Trophoblast cell (in vitro differentiated cells and primary cell): ENCODE data around the gene GRIK4.

Experiments used
- DNase-seq, 2 donors: peaks; one replicate each; pipeline ENCODE4 v3.0.0-alpha.2; 2016
- H2AFZ ChIP-seq: 2 replicates; pipeline ENCODE4 v1.6.1; 2013; ENCODE audit warnings: low read length, moderate library complexity, mild to moderate bottlenecking; ENCODE audit not compliant: insufficient read depth, poor library complexity
- H2AK5ac ChIP-seq: 2 replicates; pipeline ENCODE4 v1.6.1; 2013; ENCODE audit warnings: mild to moderate bottlenecking, low read length
- H2BK120ac ChIP-seq: 2 replicates; pipeline ENCODE4 v1.6.1; 2013; ENCODE audit warnings: low read length, mild to moderate bottlenecking, moderate library complexity; ENCODE audit not compliant: insufficient read depth, poor library complexity
- H2BK12ac ChIP-seq: 2 replicates; pipeline ENCODE4 v1.6.1; 2013; ENCODE audit warnings: mild to moderate bottlenecking, low read length, moderate library complexity
- H2BK5ac ChIP-seq: 2 replicates; pipeline ENCODE4 v1.6.1; 2013; ENCODE audit warnings: low read length, low read depth, moderate library complexity, mild to moderate bottlenecking; ENCODE audit not compliant: poor library complexity
- H3K14ac ChIP-seq: 2 replicates; pipeline ENCODE4 v1.6.1; 2013; ENCODE audit warnings: mild to moderate bottlenecking, low read length
- H3K18ac ChIP-seq: 2 replicates; pipeline ENCODE4 v1.6.1; 2013; ENCODE audit warnings: mild to moderate bottlenecking, low read length
- H3K23ac ChIP-seq: 2 replicates; pipeline ENCODE4 v1.6.1; 2013; ENCODE audit warnings: low read length
- H3K27ac ChIP-seq: 2 replicates; pipeline ENCODE4 v1.5.1; 2013; ENCODE audit warnings: low read depth, mild to moderate bottlenecking, inconsistent platforms, low read length, moderate library complexity
- H3K27me3 ChIP-seq: 2 replicates; pipeline ENCODE4 v1.6.1; 2013; ENCODE audit warnings: inconsistent platforms, mild to moderate bottlenecking, low read length, moderate library complexity; ENCODE audit not compliant: insufficient read depth
- H3K36me3 ChIP-seq, 2 experiments: 1 replicate in 1 of 2; 2 replicates in 1 of 2; pipeline ENCODE4 v1.6.1; 2013; ENCODE audit warnings: low read length in 2 of 2, mild to moderate bottlenecking in 2 of 2, moderate library complexity in 1 of 2; ENCODE audit not compliant: insufficient read depth in 2 of 2, control insufficient read depth in 1 of 2
- H3K4ac ChIP-seq: 2 replicates; pipeline ENCODE4 v1.6.1; 2013; ENCODE audit warnings: low read depth, mild to moderate bottlenecking, low read length, moderate library complexity
- H3K4me1 ChIP-seq, 2 experiments: 1 replicate in 1 of 2; 2 replicates in 1 of 2; pipeline ENCODE4 v1.6.1; 2013; ENCODE audit warnings: low read length in 2 of 2, mild to moderate bottlenecking in 2 of 2, moderate library complexity in 1 of 2; ENCODE audit not compliant: insufficient read depth in 2 of 2, control insufficient read depth in 1 of 2
- H3K4me2 ChIP-seq: 2 replicates; pipeline ENCODE4 v1.6.1; 2013; ENCODE audit warnings: inconsistent platforms, mild to moderate bottlenecking, low read length, moderate library complexity
- H3K4me3 ChIP-seq: 2 replicates; pipeline ENCODE4 v1.5.1; 2013; ENCODE audit warnings: mild to moderate bottlenecking, low read depth, low read length, inconsistent platforms
- H3K79me1 ChIP-seq: one replicate; pipeline ENCODE4 v1.6.1; 2013; ENCODE audit warnings: low read length
- H3K79me2 ChIP-seq: 2 replicates; pipeline ENCODE4 v1.6.1; 2013; ENCODE audit warnings: low read length, mild to moderate bottlenecking; ENCODE audit not compliant: control insufficient read depth, insufficient read depth, poor library complexity
- H3K9ac ChIP-seq: 2 replicates; pipeline ENCODE4 v1.6.1; 2013; ENCODE audit warnings: mild to moderate bottlenecking, low read length
- H3K9me3 ChIP-seq: 2 replicates; pipeline ENCODE4 v1.6.1; 2013; ENCODE audit warnings: low read depth, mild to moderate bottlenecking, control low read depth, inconsistent platforms, low read length; ENCODE audit not compliant: insufficient read depth
- H4K12ac ChIP-seq: 2 replicates; pipeline ENCODE4 v1.6.1; 2013; ENCODE audit warnings: low read depth, mild to moderate bottlenecking, low read length, moderate library complexity
- H4K8ac ChIP-seq: 2 replicates; pipeline ENCODE4 v1.6.1; 2013; ENCODE audit warnings: low read depth, mild to moderate bottlenecking, low read length, moderate library complexity
- H4K91ac ChIP-seq: one replicate; pipeline ENCODE4 v1.6.1; 2013; ENCODE audit warnings: low read depth, mild to moderate bottlenecking, low read length, moderate library complexity
- WGBS: extraction: QIAGEN DNeasy Blood & Tissue Kit; methylation state at CpG from one replicate; pipeline ENCODE4 v1.1.7; 2013; ENCODE audit warnings: missing lambda C conversion rate; ENCODE audit not compliant: insufficient read length, insufficient coverage; ENCODE audit errors: extremely low coverage; 5-methylcytosine and 5-hydroxymethylcytosine counted together

The GRIK4 gene

DNA sequence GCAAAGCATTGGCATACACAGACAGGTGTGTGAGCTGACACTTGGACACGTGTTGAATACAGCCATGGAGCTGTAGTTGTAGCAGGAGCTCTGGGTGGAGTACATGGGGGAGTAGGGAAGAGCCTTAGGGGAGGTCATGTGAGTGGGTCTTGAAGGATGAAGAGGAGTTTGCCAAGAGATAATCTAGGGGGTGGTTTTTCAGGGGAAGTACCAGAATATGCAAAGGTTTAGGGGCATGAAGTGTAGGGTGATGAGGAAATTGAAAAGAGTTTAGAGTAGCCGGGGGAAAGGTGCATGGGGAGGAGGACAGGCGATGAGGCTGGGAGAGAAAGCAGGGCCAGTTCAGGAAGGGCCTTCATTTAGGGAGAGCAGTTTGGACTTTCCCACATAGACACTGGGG, 74.5 kb downstream of the GRIK4 start:
- no peak overlapping the region for H3K4me3 ChIP-seq
- no peak overlapping the region for H3K14ac ChIP-seq
- no peaks in the 10 kb centered on the region for H3K36me3 ChIP-seq
- H3K23ac ChIP-seq: no peak overlapping the region
- no peaks in the 10 kb centered on the region for H3K27me3 ChIP-seq
- no peak overlapping the region for H3K4ac ChIP-seq
- no peak overlapping the region for H2AFZ ChIP-seq
- no peaks in the 10 kb centered on the region for H3K79me2 ChIP-seq
- no peak overlapping the region for H2AK5ac ChIP-seq
- no peak overlapping the region for H4K12ac ChIP-seq
- DNase-seq: no peak
- H3K9me3 ChIP-seq: peaks cover under 1% of the 10 kb centered on the region
- no peak overlapping the region for H3K18ac ChIP-seq
- H2BK120ac ChIP-seq: no peak overlapping the region
- no peak overlapping the region for H3K4me2 ChIP-seq
- H2BK5ac ChIP-seq: no peak overlapping the region
- H2BK12ac ChIP-seq: no peak overlapping the region
- no peak overlapping the region for H3K27ac ChIP-seq
- H4K91ac ChIP-seq: no peak overlapping the region
- H3K79me1 ChIP-seq: no peaks in the 10 kb centered on the region
- H3K9ac ChIP-seq: no peak overlapping the region
- WGBS: 100% methylated on average over 2 of the region's 3 CpGs
- no peak overlapping the region for H4K8ac ChIP-seq
- no peaks in the 10 kb centered on the region for H3K4me1 ChIP-seq

DNA sequence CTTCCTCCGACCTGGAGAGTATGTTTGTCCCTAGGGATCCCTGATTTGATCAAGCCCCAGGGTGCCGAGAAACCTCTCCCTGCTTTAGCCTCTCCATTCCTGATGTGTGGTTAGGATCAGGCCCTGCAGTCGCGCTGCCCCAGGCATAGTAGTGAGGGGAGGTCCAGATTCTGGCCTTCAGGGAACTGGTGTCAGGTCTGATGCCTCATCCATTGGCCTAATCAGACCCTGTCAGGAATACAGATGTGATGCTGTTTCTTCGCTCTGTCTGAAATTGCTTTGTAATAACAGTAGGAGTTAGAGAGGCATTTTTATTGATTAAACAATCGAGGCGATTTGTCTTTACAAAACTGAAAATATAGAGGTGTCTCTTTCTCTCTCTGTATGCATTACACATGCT, 75.2 kb downstream of the GRIK4 start:
- peaks cover 2% of the 10 kb centered on the region for H3K9me3 ChIP-seq
- no peak overlapping the region for H2BK5ac ChIP-seq
- H3K23ac ChIP-seq: no peak overlapping the region
- no peak overlapping the region for H3K4me2 ChIP-seq
- no peaks in the 10 kb centered on the region for H3K36me3 ChIP-seq
- H4K91ac ChIP-seq: no peak overlapping the region
- H3K27me3 ChIP-seq: no peaks in the 10 kb centered on the region
- no peak overlapping the region for H3K18ac ChIP-seq
- H3K9ac ChIP-seq: no peak overlapping the region
- no CpG with 5 or more reads among the region's 7 CpGs for WGBS
- no peak overlapping the region for H2BK12ac ChIP-seq
- H3K4me1 ChIP-seq: no peaks in the 10 kb centered on the region
- H3K79me1 ChIP-seq: no peaks in the 10 kb centered on the region
- H3K14ac ChIP-seq: no peak overlapping the region
- no peak overlapping the region for H3K4ac ChIP-seq
- no peak overlapping the region for H3K27ac ChIP-seq
- H4K12ac ChIP-seq: no peak overlapping the region
- no peak overlapping the region for H2AK5ac ChIP-seq
- no peak for DNase-seq
- H3K79me2 ChIP-seq: no peaks in the 10 kb centered on the region
- H2BK120ac ChIP-seq: no peak overlapping the region
- H4K8ac ChIP-seq: no peak overlapping the region
- H3K4me3 ChIP-seq: no peak overlapping the region
- no peak overlapping the region for H2AFZ ChIP-seq

GRCh38 chr11:120587299-120587698, 75.8 kb downstream of the GRIK4 start:
- Histone ChIP-seq H3K79me2 (no peaks in the 10 kb centered on the region), H3K27ac (no peak overlapping the region), H3K27me3 (no peaks in the 10 kb centered on the region), H2BK120ac (no peak overlapping the region), H3K9me3 (peaks cover 2% of the 10 kb centered on the region), H4K12ac (no peak overlapping the region), H3K4me3 (no peak overlapping the region), H2BK12ac (no peak overlapping the region), H3K36me3 (no peaks in the 10 kb centered on the region), H2BK5ac (no peak overlapping the region), H3K4me1 (no peaks in the 10 kb centered on the region), H3K4ac (no peak overlapping the region), H3K4me2 (no peak overlapping the region), H2AK5ac (no peak overlapping the region), H4K91ac (no peak overlapping the region), H3K79me1 (no peaks in the 10 kb centered on the region), H3K23ac (no peak overlapping the region), H3K18ac (no peak overlapping the region), H4K8ac (no peak overlapping the region), H3K14ac (no peak overlapping the region), H3K9ac (no peak overlapping the region), H2AFZ (no peak overlapping the region)
- no CpG with 5 or more reads among the region's 4 CpGs for WGBS
- no peak for DNase-seq

GRCh38 chr11:120589376-120589775, 77.8 kb downstream of the GRIK4 start:
- no peak overlapping the region for H2BK5ac ChIP-seq

More at GRCh38 chr11:120589376-120589775, 77.8 kb downstream of the GRIK4 start:
- H3K4ac ChIP-seq: no peak overlapping the region
- WGBS: no CpG with 5 or more reads among the region's 11 CpGs
- no peak overlapping the region for H3K27ac ChIP-seq
- no peak overlapping the region for H2AFZ ChIP-seq
- no peaks in the 10 kb centered on the region for H3K4me1 ChIP-seq
- H3K36me3 ChIP-seq: no peaks in the 10 kb centered on the region
- no peak for DNase-seq
- H2BK120ac ChIP-seq: no peak overlapping the region
- no peak overlapping the region for H4K8ac ChIP-seq
- no peak overlapping the region for H4K91ac ChIP-seq
- H3K23ac ChIP-seq: no peak overlapping the region
- no peaks in the 10 kb centered on the region for H3K79me1 ChIP-seq
- no peak overlapping the region for H3K4me3 ChIP-seq
- no peak overlapping the region for H2AK5ac ChIP-seq
- no peak overlapping the region for H3K9ac ChIP-seq
- no peak overlapping the region for H3K18ac ChIP-seq
- no peaks in the 10 kb centered on the region for H3K79me2 ChIP-seq
- H3K27me3 ChIP-seq: no peaks in the 10 kb centered on the region
- no peak overlapping the region for H2BK12ac ChIP-seq
- no peak overlapping the region for H4K12ac ChIP-seq
- no peak overlapping the region for H3K4me2 ChIP-seq
- H3K14ac ChIP-seq: no peak overlapping the region
- peaks cover 2% of the 10 kb centered on the region for H3K9me3 ChIP-seq
